GM23338 (cell line): ENCODE results near the gene RFPL4A. TPM values are rescaled to one million over a fixed set of nuclear protein-coding genes. Genes with fewer than 3 reads are reported as not detected.

Source experiments
- ATAC-seq: fragments of 200-7000 bp; cut with Tn5 transposase; 3 replicates; pipeline ENCODE4 v1.9.1; 2020
- DNase-seq: peaks from one replicate; pipeline ENCODE4 v3.0.0-alpha.2; 2015; ENCODE audit warnings: low spot score
- H2AFZ ChIP-seq: fragments of 200-600 bp; sonication (generic); 2 replicates; pipeline ENCODE4 v1.8.0; 2016; ENCODE audit warnings: antibody characterized with exemption, mild to moderate bottlenecking, moderate library complexity
- H3F3A ChIP-seq: fragments of 200-600 bp; sonication (generic); replicated peaks from 2 replicates; pipeline ENCODE4 v1.8.0; 2017; ENCODE audit warnings: antibody characterized with exemption, mixed run types, low read depth
- H3K27ac ChIP-seq: fragments of 200-600 bp; sonication (generic); 2 replicates; pipeline ENCODE4 v1.6.1; 2016; ENCODE audit warnings: low read depth
- H3K27me3 ChIP-seq: fragments of 200-600 bp; sonication (generic); 2 replicates; pipeline ENCODE4 v1.8.0; 2016; ENCODE audit warnings: mild to moderate bottlenecking, mixed run types, moderate library complexity; ENCODE audit not compliant: insufficient read depth
- H3K36me3 ChIP-seq: fragments of 200-600 bp; sonication (generic); 2 replicates; pipeline ENCODE4 v1.8.0; 2016; ENCODE audit warnings: mild to moderate bottlenecking; ENCODE audit not compliant: insufficient read depth
- H3K4me1 ChIP-seq: fragments of 200-600 bp; sonication (generic); 2 replicates; pipeline ENCODE4 v1.8.0; 2016; ENCODE audit warnings: mild to moderate bottlenecking, moderate library complexity; ENCODE audit not compliant: insufficient read depth
- H3K4me2 ChIP-seq: fragments of 200-600 bp; sonication (generic); 2 replicates; pipeline ENCODE4 v1.7.1; 2017; ENCODE audit warnings: mixed run types
- H3K4me3 ChIP-seq: fragments of 200-600 bp; sonication (generic); 2 replicates; pipeline ENCODE4 v1.6.1; 2016; ENCODE audit warnings: mixed run types
- H3K79me2 ChIP-seq: fragments of 200-600 bp; sonication (generic); replicated peaks from 2 replicates; pipeline ENCODE4 v1.8.0; 2017; ENCODE audit warnings: mild to moderate bottlenecking; ENCODE audit not compliant: insufficient read depth
- H3K9me2 ChIP-seq: fragments of 200-600 bp; sonication (generic); 2 replicates; pipeline ENCODE4 v1.8.0; 2017; ENCODE audit not compliant: insufficient read depth
- H4K20me1 ChIP-seq: fragments of 200-600 bp; sonication (generic); replicated peaks from 2 replicates; pipeline ENCODE4 v1.8.0; 2017; ENCODE audit warnings: mild to moderate bottlenecking; ENCODE audit not compliant: insufficient read depth
- H3K27ac Mint-ChIP-seq: 2 replicates; pipeline ENCODE4 v1.8.0; 2020; ENCODE audit warnings: inconsistent platforms, mild to moderate bottlenecking, moderate library complexity, mixed read lengths
- H3K27me3 Mint-ChIP-seq: 3 replicates; pipeline ENCODE4 v1.8.0; 2022; ENCODE audit warnings: low read depth, mild to moderate bottlenecking, moderate library complexity, mixed read lengths, inconsistent platforms; ENCODE audit not compliant: insufficient read depth, poor library complexity
- H3K36me3 Mint-ChIP-seq: 3 replicates; pipeline ENCODE4 v1.8.0; 2021; ENCODE audit warnings: low read depth, mild to moderate bottlenecking, inconsistent platforms, moderate library complexity, mixed read lengths
- H3K4me1 Mint-ChIP-seq: 3 replicates; pipeline ENCODE4 v1.8.0; 2020; ENCODE audit warnings: mild to moderate bottlenecking, inconsistent platforms, mixed read lengths
- H3K4me3 Mint-ChIP-seq: 3 replicates; pipeline ENCODE4 v1.8.0; 2021; ENCODE audit warnings: moderate library complexity, mild to moderate bottlenecking, inconsistent platforms, mixed read lengths
- H3K9me3 Mint-ChIP-seq: 3 replicates; pipeline ENCODE4 v1.8.0; 2020; ENCODE audit warnings: moderate library complexity, mild to moderate bottlenecking, inconsistent platforms, mixed read lengths
- CREB1 ChIP-seq: fragments of 250-450 bp; sonication (Bioruptor Pico); IDR thresholded peaks from 2 replicates; pipeline ENCODE4 v1.5.0; 2020; ENCODE audit warnings: low read depth, mild to moderate bottlenecking, moderate library complexity
- EZH2 ChIP-seq: fragments of 200-600 bp; sonication (generic); IDR thresholded peaks from one replicate; pipeline ENCODE4 v1.8.0; 2017; ENCODE audit warnings: antibody characterized with exemption, mild to moderate bottlenecking, low read depth; ENCODE audit not compliant: unreplicated experiment
- EZH2phosphoT487 ChIP-seq: fragments of 200-600 bp; sonication (generic); IDR thresholded peaks from one replicate; pipeline ENCODE4 v1.8.1; 2018; ENCODE audit warnings: antibody characterized with exemption; ENCODE audit not compliant: unreplicated experiment
- JUNB ChIP-seq: IDR thresholded peaks from one replicate; pipeline ENCODE4 v1.6.1; 2016; ENCODE audit warnings: antibody characterized with exemption; ENCODE audit not compliant: unreplicated experiment
- REST ChIP-seq: IDR thresholded peaks from one replicate; pipeline ENCODE4 v1.6.1; 2018; ENCODE audit warnings: antibody characterized with exemption; ENCODE audit not compliant: unreplicated experiment
- STAT1 ChIP-seq: IDR thresholded peaks from one replicate; pipeline ENCODE4 v1.6.1; 2016; ENCODE audit warnings: antibody characterized with exemption; ENCODE audit not compliant: unreplicated experiment
- ZNF114 ChIP-seq: fragments of 250-450 bp; sonication (Bioruptor Pico); IDR thresholded peaks from 2 replicates; pipeline ENCODE4 v1.5.0; 2020; ENCODE audit warnings: mild to moderate bottlenecking, moderate library complexity
- ZNF331 ChIP-seq: fragments of 250-450 bp; sonication (Bioruptor Pico); IDR thresholded peaks from 2 replicates; pipeline ENCODE4 v1.5.0; 2020; ENCODE audit warnings: low read depth, mild to moderate bottlenecking, moderate library complexity
- polyA plus RNA-seq: library from polyadenylated mRNA; unstranded; fragments of >200 nt; fragmentation: Nextera tagmentation; extraction: Ambion mirVana; gene quantifications from 2 replicates; pipeline ENCODE4 v1.2.1, GENCODE V29; 2016
- total RNA-seq: library from RNA; depleted of rRNA; stranded (reverse); fragments of >200 nt; shearing (Covaris generic); gene quantifications from 2 replicates; pipeline ENCODE4 v1.2.3, GENCODE V29; 2014
- TF ChIP-seq, protein P1 (sequence below): IDR thresholded peaks from 2 replicates; pipeline ENCODE4 v1.6.1; 2016; ENCODE audit warnings: antibody characterized with exemption
- TF ChIP-seq, protein P2 (sequence below), 2 experiments: fragments of 200-600 bp in 1 of 2; sonication (generic) in 1 of 2; conservative IDR thresholded peaks; 2 replicates each; pipeline versions ENCODE4 v1.5.1 to v1.6.1; 2016 to 2017; ENCODE audit warnings: antibody characterized with exemption in 2 of 2, low read depth in 2 of 2, mild to moderate bottlenecking in 2 of 2, moderate library complexity in 1 of 2

The RFPL4A gene
- total and polyA plus RNA-seq, 2 experiments from 2014 or later: not detected

DNA sequence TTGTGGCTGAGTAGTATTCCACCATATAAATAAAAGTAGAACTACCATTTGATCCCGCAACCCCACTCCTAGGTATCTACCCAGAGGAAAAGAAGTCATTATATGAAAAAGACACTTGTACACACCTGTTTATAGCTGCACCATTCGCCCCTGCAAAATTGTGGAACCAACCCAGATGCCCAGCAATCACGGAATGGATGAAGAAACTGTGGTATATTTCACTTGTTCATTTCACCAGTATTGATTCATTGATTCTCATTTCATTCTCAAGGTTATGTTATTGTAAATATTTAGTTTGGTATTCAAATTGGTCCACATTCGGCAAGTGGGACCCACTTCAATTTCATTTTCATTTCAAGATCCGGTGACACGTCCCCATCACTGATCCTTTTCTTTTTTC, 8.2 kb upstream of the RFPL4A start (continued):
- TF ChIP-seq REST: no peak
- TF ChIP-seq, protein P1, sequence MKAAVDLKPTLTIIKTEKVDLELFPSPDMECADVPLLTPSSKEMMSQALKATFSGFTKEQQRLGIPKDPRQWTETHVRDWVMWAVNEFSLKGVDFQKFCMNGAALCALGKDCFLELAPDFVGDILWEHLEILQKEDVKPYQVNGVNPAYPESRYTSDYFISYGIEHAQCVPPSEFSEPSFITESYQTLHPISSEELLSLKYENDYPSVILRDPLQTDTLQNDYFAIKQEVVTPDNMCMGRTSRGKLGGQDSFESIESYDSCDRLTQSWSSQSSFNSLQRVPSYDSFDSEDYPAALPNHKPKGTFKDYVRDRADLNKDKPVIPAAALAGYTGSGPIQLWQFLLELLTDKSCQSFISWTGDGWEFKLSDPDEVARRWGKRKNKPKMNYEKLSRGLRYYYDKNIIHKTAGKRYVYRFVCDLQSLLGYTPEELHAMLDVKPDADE: no peak
- no peak for TF ChIP-seq JUNB
- no peak for TF ChIP-seq EZH2
- TF ChIP-seq, protein P2, sequence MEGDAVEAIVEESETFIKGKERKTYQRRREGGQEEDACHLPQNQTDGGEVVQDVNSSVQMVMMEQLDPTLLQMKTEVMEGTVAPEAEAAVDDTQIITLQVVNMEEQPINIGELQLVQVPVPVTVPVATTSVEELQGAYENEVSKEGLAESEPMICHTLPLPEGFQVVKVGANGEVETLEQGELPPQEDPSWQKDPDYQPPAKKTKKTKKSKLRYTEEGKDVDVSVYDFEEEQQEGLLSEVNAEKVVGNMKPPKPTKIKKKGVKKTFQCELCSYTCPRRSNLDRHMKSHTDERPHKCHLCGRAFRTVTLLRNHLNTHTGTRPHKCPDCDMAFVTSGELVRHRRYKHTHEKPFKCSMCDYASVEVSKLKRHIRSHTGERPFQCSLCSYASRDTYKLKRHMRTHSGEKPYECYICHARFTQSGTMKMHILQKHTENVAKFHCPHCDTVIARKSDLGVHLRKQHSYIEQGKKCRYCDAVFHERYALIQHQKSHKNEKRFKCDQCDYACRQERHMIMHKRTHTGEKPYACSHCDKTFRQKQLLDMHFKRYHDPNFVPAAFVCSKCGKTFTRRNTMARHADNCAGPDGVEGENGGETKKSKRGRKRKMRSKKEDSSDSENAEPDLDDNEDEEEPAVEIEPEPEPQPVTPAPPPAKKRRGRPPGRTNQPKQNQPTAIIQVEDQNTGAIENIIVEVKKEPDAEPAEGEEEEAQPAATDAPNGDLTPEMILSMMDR (conservative IDR thresholded peaks at IDR 0.05; ENCODE audit: low read depth in 2 of 2): no peak
- no peak for TF ChIP-seq STAT1
- TF ChIP-seq ZNF331 (CRISPR knock-in tag): no peak

GRCh38 chr19:55753401-55753800, 5.5 kb upstream of the RFPL4A start:
- no peaks in the 10 kb centered on the region for H3F3A ChIP-seq
- no peak overlapping the region for H2AFZ ChIP-seq
- Mint-ChIP-seq H3K36me3 (peaks cover 35% of the 10 kb centered on the region), H3K27ac (no peak overlapping the region), H3K27me3 (no peaks in the 10 kb centered on the region), H3K4me3 (no peak overlapping the region), H3K9me3 (peaks cover 94% of the 10 kb centered on the region), H3K4me1 (no peaks in the 10 kb centered on the region)
- no peaks in the 10 kb centered on the region for H3K4me1 ChIP-seq
- no peaks in the 10 kb centered on the region for H3K9me2 ChIP-seq
- H3K27ac ChIP-seq: no peak overlapping the region
- no peak overlapping the region for H3K4me2 ChIP-seq
- no peaks in the 10 kb centered on the region for H3K27me3 ChIP-seq
- H3K4me3 ChIP-seq: no peak overlapping the region
- ATAC-seq: no peak
- no peak for DNase-seq
- no peaks in the 10 kb centered on the region for H4K20me1 ChIP-seq
- H3K36me3 ChIP-seq: peaks cover 8% of the 10 kb centered on the region; the same call in 1 of the 2 replicates
- H3K79me2 ChIP-seq: no peaks in the 10 kb centered on the region
- TF ChIP-seq EZH2phosphoT487: no peak
- TF ChIP-seq, protein P1: no peak
- TF ChIP-seq EZH2: no peak
- TF ChIP-seq REST: no peak
- no peak for TF ChIP-seq ZNF114 (CRISPR knock-in tag)
- TF ChIP-seq CREB1: no peak
